HG03060 (cell line): ENCODE measurements around the gene FRZB.

Experiments used
- ATAC-seq: cut with Tn5 transposase; IDR thresholded peaks from one replicate; pipeline ENCODE4 v1.9.1; 2021; ENCODE audit warnings: low read depth, moderate number of reproducible peaks; ENCODE audit not compliant: unreplicated experiment

The FRZB gene

DNA sequence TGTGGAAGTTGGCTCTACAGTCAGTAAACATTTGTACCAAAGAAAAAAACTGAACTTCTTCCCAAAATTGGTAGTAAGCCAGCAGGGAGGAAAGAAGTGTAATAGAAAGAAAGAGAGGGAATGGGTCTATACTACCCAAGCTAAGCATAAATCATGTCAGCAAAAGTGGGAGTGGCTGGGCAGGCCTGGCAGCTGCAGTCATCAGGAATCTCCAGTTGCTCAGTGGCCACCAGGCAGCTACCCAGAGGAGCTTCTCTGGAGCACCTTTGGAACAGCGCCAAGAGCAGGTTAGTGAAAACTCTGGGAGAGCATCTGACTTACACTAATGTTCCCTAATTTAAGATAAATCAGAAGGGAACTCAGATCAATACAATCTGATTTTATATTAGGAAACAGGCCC is 14.3 kb downstream of the FRZB start:
- ATAC-seq: no peak

DNA sequence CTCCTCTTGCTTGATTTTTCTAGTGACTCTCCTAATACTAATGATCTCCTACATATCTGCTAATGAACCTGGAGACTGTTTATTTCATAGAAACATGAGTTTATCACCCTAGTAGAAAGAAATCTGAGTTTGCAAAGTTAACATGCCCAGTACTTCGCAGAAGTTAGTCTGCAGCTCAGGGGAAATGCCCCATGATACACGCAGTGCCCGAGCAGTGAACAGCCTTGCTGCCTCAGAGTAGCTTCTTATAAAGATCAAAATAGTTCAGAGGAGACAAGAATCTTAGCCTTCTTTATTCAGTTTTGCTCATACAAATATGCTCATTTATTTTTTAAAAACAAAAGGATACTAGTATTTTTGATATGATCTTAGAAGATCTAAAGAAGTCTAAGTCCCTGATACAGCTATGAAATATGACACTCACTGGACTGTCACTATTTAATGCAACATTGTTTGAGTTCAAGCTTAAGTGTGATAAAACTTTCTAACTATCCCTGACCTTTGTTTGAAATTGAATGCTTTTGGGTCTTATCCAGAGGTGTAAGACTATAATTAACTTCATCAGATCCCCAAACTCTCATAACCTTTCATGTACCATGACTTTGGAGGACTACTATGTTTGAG is 20.5 kb downstream of the FRZB start:
- ATAC-seq: no peak

- no peak for ATAC-seq
Observed at GRCh38 chr2:182836451-182836850, 30.0 kb downstream of the FRZB start.

DNA sequence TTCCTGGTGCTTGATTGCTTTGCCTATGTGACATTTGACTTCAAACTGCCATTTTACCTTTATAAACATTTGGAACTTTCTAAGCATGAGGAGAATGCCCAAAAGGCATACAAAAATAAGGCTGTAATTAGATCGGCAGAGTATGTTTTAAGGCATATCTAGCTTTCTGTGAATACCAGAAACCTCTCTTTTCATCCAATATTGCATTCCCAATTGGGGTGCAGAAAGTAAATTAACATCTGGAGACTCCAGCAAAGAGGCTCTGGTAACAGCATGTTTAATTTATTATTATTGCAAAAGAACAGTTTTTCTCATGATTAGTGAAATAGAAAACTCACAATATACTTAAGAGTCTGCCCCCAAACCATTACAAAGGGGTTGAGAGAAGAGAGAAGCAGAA is 32.1 kb downstream of the FRZB start:
- no peak for ATAC-seq

- ATAC-seq: no peak
Observed at GRCh38 chr2:182833084-182833854, 33.2 kb downstream of the FRZB start.

GRCh38 chr2:182831921-182832320 is 34.5 kb downstream of the FRZB start:
- no peak for ATAC-seq

DNA sequence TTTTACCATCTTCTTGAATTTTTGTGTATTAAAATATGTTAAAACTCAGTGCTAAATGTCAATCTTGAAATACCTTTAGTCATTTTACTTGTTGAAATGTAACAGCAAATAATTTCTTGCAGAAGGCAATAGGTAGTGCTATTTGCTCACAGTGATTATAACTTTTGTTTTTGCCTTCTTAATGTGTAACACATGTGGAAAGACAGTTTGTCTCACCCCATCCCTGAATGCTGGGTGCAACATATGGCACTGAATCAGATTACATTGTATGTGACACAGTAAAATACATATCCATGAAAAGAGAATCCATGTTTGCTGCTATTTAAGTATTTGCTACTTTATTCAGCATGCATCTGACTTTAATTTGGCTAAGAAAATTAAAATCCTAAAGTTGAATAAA is 35.3 kb downstream of the FRZB start:
- ATAC-seq: no peak

- ATAC-seq: no peak
Observed at GRCh38 chr2:182827182-182827879, 39.1 kb downstream of the FRZB start.

GRCh38 chr2:182826496-182826895 is 39.9 kb downstream of the FRZB start:
- ATAC-seq: no peak

- no peak for ATAC-seq
Observed at GRCh38 chr2:182826064-182826463, 40.4 kb downstream of the FRZB start.

DNA sequence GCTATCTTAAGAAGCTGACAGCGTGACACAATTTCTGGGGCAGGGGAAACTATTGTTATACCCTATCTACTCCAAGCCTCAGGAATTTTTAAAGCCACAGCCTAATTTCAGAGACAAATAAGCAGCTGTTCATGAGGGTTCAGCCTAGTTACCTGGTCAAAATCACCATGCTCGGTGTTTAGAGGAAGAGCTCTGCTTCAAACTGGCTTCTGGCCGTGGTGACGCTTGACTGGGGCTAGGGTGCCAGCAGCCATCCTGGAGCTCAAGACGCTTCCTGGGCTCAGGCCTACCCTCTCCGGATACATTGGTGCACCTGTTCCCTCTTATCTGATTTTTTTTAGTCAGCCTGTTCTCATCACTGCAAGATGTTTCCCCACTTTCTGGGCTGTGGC is 41.7 kb downstream of the FRZB start:
- ATAC-seq: no peak

DNA sequence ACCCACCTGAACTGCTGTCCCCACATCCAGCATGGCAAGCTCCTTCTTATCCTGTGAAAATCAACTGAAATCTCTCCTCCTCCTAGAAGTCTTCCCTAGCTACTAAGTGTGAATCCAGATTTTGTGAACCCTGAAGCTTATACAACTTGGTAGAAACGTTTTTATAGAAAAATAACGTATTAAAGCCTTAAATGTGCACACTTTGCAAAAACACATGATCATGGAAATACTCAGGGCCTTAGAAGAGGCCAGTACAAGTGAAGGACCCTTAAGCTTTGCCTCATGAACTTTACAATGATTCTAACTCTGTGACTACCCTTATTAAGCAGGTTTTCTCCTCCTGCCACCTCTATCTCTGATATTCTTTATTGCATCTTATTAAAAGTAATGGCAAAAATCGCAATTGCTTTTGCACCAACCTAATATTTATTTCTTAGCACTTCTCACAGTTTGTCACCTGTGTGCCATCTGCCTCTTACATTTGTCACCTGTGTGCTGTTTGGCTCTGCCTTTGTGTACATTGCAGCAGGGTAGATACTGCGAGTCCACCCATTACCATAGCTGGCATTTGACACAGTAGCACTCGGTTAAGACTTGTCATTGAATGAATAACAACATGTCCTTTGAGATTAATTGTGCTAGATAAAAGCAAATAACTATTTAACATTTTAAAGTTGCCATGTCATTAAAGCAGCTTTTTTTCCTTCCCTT is 42.2 kb downstream of the FRZB start:
- no peak for ATAC-seq

- ATAC-seq: no peak
Observed at GRCh38 chr2:182822733-182823132, 43.7 kb downstream of the FRZB start.

- no peak for ATAC-seq
Observed at GRCh38 chr2:182821182-182821581, 45.3 kb downstream of the FRZB start.

DNA sequence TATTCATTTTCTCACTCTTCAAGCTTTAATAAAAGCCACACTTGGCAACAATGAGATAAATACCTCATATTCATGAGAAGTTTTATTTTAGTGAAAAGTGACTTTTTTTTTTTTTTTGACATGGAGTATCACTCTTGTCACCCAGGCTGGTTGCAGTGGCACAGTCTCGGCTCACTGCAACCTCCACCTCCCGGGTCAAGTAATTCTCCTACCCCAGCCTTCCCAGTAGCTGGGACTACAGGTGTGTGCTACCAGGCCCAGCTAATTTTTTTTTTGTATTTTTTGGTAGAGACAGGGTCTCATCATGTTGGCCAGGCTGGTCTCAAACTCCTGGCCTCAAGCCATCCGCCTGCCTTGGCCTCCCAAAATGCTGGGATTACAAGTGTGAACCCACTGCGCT is 47.0 kb downstream of the FRZB start:
- ATAC-seq: no peak

GRCh38 chr2:182818925-182819324 is 47.5 kb downstream of the FRZB start:
- no peak for ATAC-seq

DNA sequence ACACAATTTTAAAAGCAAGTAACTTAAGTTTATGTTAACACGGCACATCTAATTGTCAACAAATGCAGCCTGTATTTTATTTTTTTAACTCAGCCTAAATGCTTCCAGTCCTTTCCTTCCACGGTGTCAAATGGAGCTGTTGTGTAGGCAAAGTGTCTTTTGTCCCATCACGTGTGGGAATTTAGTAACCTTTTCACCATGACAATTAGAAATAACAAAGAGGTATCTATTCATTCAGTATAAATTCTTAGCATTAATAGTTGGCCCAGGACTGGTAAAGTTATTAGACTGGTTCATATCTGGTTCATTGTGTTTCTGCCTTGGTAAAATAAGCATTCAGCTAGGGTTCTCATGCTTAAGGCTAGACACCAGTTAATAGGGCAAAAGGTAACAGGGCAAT is 47.9 kb downstream of the FRZB start:
- no peak for ATAC-seq

- no peak for ATAC-seq
Observed at GRCh38 chr2:182817558-182817957, 48.9 kb downstream of the FRZB start.

- no peak for ATAC-seq
Observed at GRCh38 chr2:182816866-182817265, 49.6 kb downstream of the FRZB start.

- ATAC-seq: no peak
Observed at GRCh38 chr2:182814804-182815203, 51.6 kb downstream of the FRZB start.

GRCh38 chr2:182814380-182814779 is 52.1 kb downstream of the FRZB start:
- no peak for ATAC-seq
